Uterus (tissue), 4 donors: ENCODE measurements around the gene ADSS1. TPM values are rescaled to one million over a fixed set of nuclear protein-coding genes. Genes with fewer than 3 reads are reported as not detected.

Experiments
- DNase-seq, 2 donors: peaks; one replicate each; pipeline ENCODE4 v3.0.0-alpha.2; 2019 to 2020
- H3K27ac ChIP-seq, 2 donors: fragments of 200-600 bp; sonication (generic); 1 replicate in 1 of 2; 2 replicates in 1 of 2; pipeline ENCODE4 v1.5.1; 2016 to 2018
- H3K27me3 ChIP-seq, 2 donors: fragments of 200-600 bp; sonication (generic); one replicate each; pipeline ENCODE4 v1.5.1; 2018 to 2019; ENCODE audit warnings: control low read depth in 1 of 2
- H3K36me3 ChIP-seq, 2 donors: fragments of 200-600 bp; sonication (generic); one replicate each; pipeline ENCODE4 v1.5.1; 2019; ENCODE audit warnings: control low read depth in 1 of 2
- H3K4me1 ChIP-seq, 2 donors: fragments of 200-600 bp; sonication (generic); one replicate each; pipeline ENCODE4 v1.5.1; 2018 to 2019; ENCODE audit warnings: control low read depth in 1 of 2
- H3K4me3 ChIP-seq, 2 donors: fragments of 200-600 bp; sonication (generic); 1 replicate in 1 of 2; 2 replicates in 1 of 2; pipeline ENCODE4 v1.5.1; 2018 to 2019; ENCODE audit warnings: mild to moderate bottlenecking in 1 of 2
- H3K9me3 ChIP-seq, 2 donors: fragments of 200-600 bp; sonication (generic); one replicate each; pipeline ENCODE4 v1.5.1; 2019; ENCODE audit warnings: control low read depth in 1 of 2
- POLR2A ChIP-seq, 2 donors: fragments of 450-650 bp; IDR thresholded peaks; one replicate each; pipeline ENCODE4 v1.6.1; 2016; ENCODE audit warnings: antibody characterized with exemption in 2 of 2, mild to moderate bottlenecking in 1 of 2, moderate library complexity in 1 of 2
- intact Hi-C: fragments of 100-400 bp; cut with DNase I; formaldehyde crosslinking; loops from one replicate; pipeline ENCODE4 v1.15.1; 2023; ENCODE audit warnings: low total_unique reads
- total RNA-seq, 4 donors: library from RNA; depleted of rRNA in 3 of 4; stranded (reverse); fragments of >200 nt in 3 of 4; gene quantifications; one replicate each; pipeline versions ENCODE4 v1.1.0 to v1.2.4, GENCODE V29; 2014 to 2023
- TF ChIP-seq, protein P1 (sequence below), 4 experiments: fragments of 200-600 bp in 2 of 4; fragments of 450-650 bp in 2 of 4; sonication (generic) in 2 of 4; IDR thresholded peaks; one replicate each; pipeline ENCODE4 v1.5.1; 2016 to 2019; ENCODE audit warnings: antibody characterized with exemption in 4 of 4, mild to moderate bottlenecking in 2 of 4, moderate library complexity in 1 of 4
- donor health status: DM: yes; HTN: yes; CAD: no.

The ADSS1 gene
- total RNA-seq, 4 donors from 2014 or later: 7.0 to 11.7 TPM; not detected in 2

- intact Hi-C loops: no loop called here
- peaks cover 5 to 29% of the 10 kb centered on the region in 2 donors for H3K4me1 ChIP-seq
Measured at GRCh38 chr14:104684449-104684821, 39.6 kb upstream of the ADSS1 start.

DNA sequence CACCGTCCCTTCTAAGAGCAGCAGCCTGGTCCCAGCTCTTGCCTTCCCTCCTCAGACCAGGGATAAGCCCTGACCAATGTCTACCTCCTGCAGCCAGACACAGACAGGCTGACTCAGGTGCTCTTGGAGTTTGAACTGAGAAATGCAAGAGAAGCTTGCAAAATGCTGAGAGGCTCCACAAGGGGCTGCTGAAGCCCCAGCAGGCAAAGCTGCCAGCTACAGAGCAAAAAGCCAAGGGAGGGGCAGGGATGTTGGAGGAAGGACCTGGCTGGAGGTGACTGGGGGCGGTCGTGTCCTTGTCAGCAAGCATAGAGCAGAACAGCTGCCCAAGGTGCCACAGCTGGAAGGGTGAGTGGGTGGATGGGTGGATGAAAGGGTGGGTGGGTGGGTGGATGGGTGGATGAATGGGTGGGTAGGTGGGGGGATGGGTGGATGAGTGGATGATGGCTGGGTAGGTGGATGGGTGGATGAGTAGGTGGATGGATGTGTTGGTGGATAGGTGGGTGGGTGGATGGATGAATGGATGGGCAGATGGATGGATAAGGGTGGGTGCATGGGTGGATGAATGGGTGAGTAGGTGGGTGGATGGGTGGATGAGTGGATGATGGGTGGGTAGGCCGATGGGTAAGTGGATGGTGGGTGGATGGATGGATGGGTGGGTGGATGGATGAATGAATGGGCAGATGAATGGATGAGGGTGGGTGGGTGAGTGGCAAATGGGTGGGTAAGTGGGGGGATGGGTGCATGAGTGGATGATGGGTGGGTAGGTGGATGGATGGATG, 38.6 kb upstream of the ADSS1 start:
- no peak for DNase-seq
- Histone ChIP-seq H3K27ac (no peak overlapping the region), H3K9me3 (no peaks in the 10 kb centered on the region), H3K36me3 (no peaks in the 10 kb centered on the region), H3K27me3 (no peaks in the 10 kb centered on the region), H3K4me3 (no peak overlapping the region), H3K4me1 (peaks cover 5 to 27% of the 10 kb centered on the region in 2 donors)
- intact Hi-C loops: no loop called here
- no peak for TF ChIP-seq POLR2A (IDR thresholded peaks at IDR 0.05)
- TF ChIP-seq, protein P1, sequence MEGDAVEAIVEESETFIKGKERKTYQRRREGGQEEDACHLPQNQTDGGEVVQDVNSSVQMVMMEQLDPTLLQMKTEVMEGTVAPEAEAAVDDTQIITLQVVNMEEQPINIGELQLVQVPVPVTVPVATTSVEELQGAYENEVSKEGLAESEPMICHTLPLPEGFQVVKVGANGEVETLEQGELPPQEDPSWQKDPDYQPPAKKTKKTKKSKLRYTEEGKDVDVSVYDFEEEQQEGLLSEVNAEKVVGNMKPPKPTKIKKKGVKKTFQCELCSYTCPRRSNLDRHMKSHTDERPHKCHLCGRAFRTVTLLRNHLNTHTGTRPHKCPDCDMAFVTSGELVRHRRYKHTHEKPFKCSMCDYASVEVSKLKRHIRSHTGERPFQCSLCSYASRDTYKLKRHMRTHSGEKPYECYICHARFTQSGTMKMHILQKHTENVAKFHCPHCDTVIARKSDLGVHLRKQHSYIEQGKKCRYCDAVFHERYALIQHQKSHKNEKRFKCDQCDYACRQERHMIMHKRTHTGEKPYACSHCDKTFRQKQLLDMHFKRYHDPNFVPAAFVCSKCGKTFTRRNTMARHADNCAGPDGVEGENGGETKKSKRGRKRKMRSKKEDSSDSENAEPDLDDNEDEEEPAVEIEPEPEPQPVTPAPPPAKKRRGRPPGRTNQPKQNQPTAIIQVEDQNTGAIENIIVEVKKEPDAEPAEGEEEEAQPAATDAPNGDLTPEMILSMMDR (IDR thresholded peaks at IDR 0.05): no peak

More at GRCh38 chr14:104684449-104684821, 39.6 kb upstream of the ADSS1 start:
- TF ChIP-seq, protein P1 (IDR thresholded peaks at IDR 0.05): no peak
- TF ChIP-seq POLR2A (IDR thresholded peaks at IDR 0.05): no peak
- Histone ChIP-seq H3K36me3 (no peaks in the 10 kb centered on the region), H3K27ac (no peak overlapping the region), H3K4me3 (no peak overlapping the region), H3K9me3 (no peaks in the 10 kb centered on the region), H3K27me3 (no peaks in the 10 kb centered on the region)
- DNase-seq: no peak

GRCh38 chr14:104685998-104686610, 37.9 kb upstream of the ADSS1 start:
- DNase-seq: no peak
- Histone ChIP-seq H3K4me1 (peaks cover 5 to 20% of the 10 kb centered on the region in 2 donors), H3K4me3 (no peak overlapping the region), H3K9me3 (no peaks in the 10 kb centered on the region), H3K27ac (no peak overlapping the region), H3K36me3 (no peaks in the 10 kb centered on the region), H3K27me3 (no peaks in the 10 kb centered on the region)
- intact Hi-C loops: no loop called here
- no peak for TF ChIP-seq POLR2A (IDR thresholded peaks at IDR 0.05)
- TF ChIP-seq, protein P1 (IDR thresholded peaks at IDR 0.05): no peak

DNA sequence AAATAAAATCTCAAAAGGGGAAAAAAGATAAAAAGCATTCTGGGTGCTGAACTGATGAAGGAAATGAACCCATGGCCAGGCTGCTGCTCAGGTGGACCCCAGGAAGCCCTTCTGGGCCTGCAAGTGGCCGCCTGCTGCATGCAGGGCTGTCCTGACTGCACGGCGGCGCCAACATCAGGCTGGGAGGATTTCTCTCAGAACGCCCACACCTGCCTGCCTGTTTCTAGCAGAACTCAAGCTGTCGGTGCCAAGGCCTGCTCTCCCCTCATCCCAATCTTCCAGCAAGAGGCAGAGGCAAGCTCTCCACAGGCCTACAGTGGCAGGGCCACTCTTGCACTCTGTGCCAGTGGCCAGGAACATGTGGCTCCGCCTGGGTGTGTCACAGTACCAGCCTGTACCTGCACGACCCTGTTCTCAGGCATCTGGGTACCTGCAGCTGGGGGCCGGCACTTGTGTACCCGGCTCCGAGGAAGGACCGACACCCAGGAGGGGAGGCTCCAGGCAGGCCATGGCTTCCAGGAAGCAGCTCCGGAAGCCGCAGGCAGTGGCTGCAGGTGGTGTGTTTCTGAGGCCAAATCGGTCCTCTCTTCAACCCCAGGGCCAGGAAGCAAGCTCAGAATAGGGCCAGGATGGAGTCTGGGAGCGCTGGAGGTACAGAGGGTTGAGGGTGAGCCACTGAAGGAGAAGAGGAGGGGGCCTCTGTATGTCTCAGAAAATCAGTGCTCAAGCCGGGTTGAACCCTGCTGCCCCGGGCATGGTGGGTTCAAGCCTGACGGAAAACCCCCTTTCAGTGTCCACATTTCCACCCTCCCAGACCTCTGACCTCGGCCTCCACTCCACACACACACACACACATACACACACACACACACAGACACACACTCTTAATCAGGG, 37.2 kb upstream of the ADSS1 start:
- DNase-seq: peak; percentile 14 to 17
- no peaks in the 10 kb centered on the region for H3K36me3 ChIP-seq
- intact Hi-C loops: no loop called here
- H3K4me3 ChIP-seq: no peak overlapping the region
- TF ChIP-seq, protein P1 (IDR thresholded peaks at IDR 0.05): no peak
- TF ChIP-seq POLR2A (IDR thresholded peaks at IDR 0.05): no peak
- no peaks in the 10 kb centered on the region for H3K27me3 ChIP-seq
- no peaks in the 10 kb centered on the region for H3K9me3 ChIP-seq
- peaks cover 4 to 14% of the 10 kb centered on the region in 2 donors for H3K4me1 ChIP-seq
- H3K27ac ChIP-seq: peak overlapping the region in 1 of 2 donors; percentile 89
